Transverse colon (tissue), 3 donors: ENCODE measurements around the gene AKAP6.

Experiments
- POLR2A ChIP-seq: fragments of 450-650 bp; IDR thresholded peaks from one replicate; pipeline ENCODE4 v1.6.1; 2016; ENCODE audit warnings: antibody characterized with exemption, mild to moderate bottlenecking, moderate library complexity
- TF ChIP-seq, protein P1 (sequence below), 5 experiments: fragments of 200-600 bp in 3 of 5; fragments of 450-650 bp in 2 of 5; sonication (generic) in 3 of 5; IDR thresholded peaks; 1 replicate in 2 of 5; 2 replicates in 3 of 5; pipeline ENCODE4 v1.5.1; 2016 to 2017; ENCODE audit warnings: antibody characterized with exemption in 5 of 5, inconsistent platforms in 3 of 5, mild to moderate bottlenecking in 2 of 5, moderate library complexity in 1 of 5

DNA sequence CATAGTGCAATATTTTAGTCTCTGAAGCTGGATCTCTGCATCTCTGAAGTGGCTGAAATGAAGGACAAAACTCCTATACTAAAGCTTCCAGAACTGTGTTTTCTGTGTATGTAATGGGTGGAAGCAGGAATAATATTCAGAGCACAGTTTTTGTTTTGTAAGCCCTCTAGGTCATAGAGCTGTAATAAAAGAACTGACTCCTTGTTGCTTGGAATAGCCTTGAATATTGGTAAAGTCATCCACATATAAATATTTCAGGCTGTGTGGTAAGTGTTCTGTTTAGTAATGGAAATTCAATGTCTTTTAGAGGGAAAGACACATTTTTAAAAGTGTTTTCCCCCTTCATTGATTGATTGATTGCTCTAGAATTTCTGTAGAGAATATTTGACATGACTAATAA is 18.2 kb upstream of the AKAP6 start:
- TF ChIP-seq, protein P1, sequence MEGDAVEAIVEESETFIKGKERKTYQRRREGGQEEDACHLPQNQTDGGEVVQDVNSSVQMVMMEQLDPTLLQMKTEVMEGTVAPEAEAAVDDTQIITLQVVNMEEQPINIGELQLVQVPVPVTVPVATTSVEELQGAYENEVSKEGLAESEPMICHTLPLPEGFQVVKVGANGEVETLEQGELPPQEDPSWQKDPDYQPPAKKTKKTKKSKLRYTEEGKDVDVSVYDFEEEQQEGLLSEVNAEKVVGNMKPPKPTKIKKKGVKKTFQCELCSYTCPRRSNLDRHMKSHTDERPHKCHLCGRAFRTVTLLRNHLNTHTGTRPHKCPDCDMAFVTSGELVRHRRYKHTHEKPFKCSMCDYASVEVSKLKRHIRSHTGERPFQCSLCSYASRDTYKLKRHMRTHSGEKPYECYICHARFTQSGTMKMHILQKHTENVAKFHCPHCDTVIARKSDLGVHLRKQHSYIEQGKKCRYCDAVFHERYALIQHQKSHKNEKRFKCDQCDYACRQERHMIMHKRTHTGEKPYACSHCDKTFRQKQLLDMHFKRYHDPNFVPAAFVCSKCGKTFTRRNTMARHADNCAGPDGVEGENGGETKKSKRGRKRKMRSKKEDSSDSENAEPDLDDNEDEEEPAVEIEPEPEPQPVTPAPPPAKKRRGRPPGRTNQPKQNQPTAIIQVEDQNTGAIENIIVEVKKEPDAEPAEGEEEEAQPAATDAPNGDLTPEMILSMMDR (IDR thresholded peaks at IDR 0.05), result no peak
- no peak for TF ChIP-seq POLR2A
